ENCODE data around the gene STAM. TPM values are rescaled to one million over a fixed set of nuclear protein-coding genes. Genes with fewer than 3 reads are reported as not detected.
A peak's percentile ranks its signal among the peaks of the same experiment; 100 is the strongest.
"Not testable (repeated sequence)": the region's sequence is repeated elsewhere in the genome, so short reads cannot be mapped to it uniquely, and the experiment has no call there.

The STAM gene
- total RNA-seq, 1 donor from 2014 or later, result 29.0 TPM

DNA sequence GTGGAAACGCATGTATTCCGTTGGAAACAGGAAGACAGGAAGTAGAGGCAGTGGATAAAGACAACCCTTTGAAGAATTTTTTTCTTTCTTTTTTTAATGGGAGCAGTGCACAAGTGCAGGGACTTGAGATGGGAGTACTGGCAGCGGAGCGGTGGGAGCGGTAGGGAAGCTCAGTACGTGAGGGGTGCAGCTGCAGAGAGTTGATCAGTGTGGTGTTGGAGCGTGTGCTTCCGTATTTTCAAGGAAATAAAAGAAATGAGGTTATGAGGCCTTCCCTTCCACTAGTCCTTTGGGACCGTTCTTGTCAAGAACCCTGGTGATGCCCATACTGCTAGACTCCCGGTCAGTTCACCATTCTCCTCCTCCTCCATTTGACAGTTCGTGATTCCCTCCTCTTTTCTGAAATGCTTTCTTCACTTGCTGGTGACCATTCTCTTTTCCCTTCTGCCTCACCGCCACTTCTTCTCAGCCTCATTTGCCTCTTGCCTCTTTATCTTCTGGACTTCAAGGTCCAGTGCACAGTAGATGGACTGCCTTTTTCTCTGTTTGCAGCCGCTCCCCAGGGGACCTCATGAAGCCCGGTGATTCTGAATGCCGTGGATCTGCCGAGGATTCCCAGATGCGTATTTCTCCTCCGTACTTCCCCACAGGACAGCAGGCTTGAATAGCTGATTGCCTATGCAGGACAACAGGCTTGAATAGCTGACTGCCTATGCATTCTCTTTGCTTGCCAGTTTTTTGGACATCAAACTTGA is 68.9 kb downstream of the STAM start:
- Mint-ChIP-seq H3K9me3 (no peaks in the 10 kb centered on the region), H3K4me3 (peak overlapping the region; percentile 79), H3K4me1 (peaks cover 27% of the 10 kb centered on the region), H3K27ac (ENCODE audit: unreplicated experiment) (peak overlapping the region; percentile 73), H3K36me3 (ENCODE audit: low read depth) (peaks cover 27% of the 10 kb centered on the region), H3K27me3 (ENCODE audit: low read depth) (no peaks in the 10 kb centered on the region)
- no peak for DNase-seq (ENCODE audit: low read depth, low spot score)
- TF ChIP-seq CTCF (conservative IDR thresholded peaks at IDR 0.05), result no peak

DNA sequence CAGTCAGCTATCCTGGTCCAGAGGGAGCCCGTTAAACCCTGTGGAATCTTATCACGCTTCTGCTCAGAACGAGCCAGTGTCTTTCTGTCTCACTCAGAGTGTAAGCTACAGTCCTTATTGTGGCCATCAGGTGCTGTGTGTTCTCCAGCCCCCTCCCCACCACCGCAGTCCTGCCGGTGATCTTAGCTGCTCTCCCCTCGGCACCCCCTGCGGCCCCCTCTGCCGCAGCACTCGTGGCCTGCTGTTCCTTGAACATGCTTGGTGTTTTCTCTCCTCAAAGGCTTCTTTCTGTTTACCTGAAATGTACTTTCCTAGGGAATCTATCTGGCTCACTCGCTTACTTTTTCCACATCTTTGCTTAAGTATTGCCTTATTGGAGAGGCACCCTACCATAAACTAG is 69.8 kb downstream of the STAM start:
- Mint-ChIP-seq H3K27ac (ENCODE audit: unreplicated experiment) (no peak overlapping the region), H3K4me1 (peaks cover 27% of the 10 kb centered on the region), H3K9me3 (no peaks in the 10 kb centered on the region), H3K36me3 (ENCODE audit: low read depth) (peaks cover 33% of the 10 kb centered on the region), H3K27me3 (ENCODE audit: low read depth) (no peaks in the 10 kb centered on the region), H3K4me3 (no peak overlapping the region)
- TF ChIP-seq CTCF (conservative IDR thresholded peaks at IDR 0.05), result no peak
- no peak for DNase-seq (ENCODE audit: low read depth, low spot score)

GRCh38 chr10:17716161-17716560 is 72.2 kb downstream of the STAM start:
- H3K36me3 Mint-ChIP-seq (ENCODE audit: low read depth), result peaks cover 40% of the 10 kb centered on the region
- no peak overlapping the region for H3K4me3 Mint-ChIP-seq
- peaks cover 4% of the 10 kb centered on the region for H3K9me3 Mint-ChIP-seq
- TF ChIP-seq CTCF (conservative IDR thresholded peaks at IDR 0.05), result no peak
- no peak overlapping the region for H3K27ac Mint-ChIP-seq (ENCODE audit: unreplicated experiment)
- DNase-seq (ENCODE audit: low read depth, low spot score), result no peak
- H3K4me1 Mint-ChIP-seq, result peaks cover 27% of the 10 kb centered on the region
- no peaks in the 10 kb centered on the region for H3K27me3 Mint-ChIP-seq (ENCODE audit: low read depth)

GRCh38 chr10:17722317-17723014 is 78.5 kb downstream of the STAM start:
- peaks cover 40% of the 10 kb centered on the region for H3K36me3 Mint-ChIP-seq (ENCODE audit: low read depth)
- H3K4me1 Mint-ChIP-seq; H3K27ac Mint-ChIP-seq (ENCODE audit: unreplicated experiment); H3K9me3 Mint-ChIP-seq; H3K4me3 Mint-ChIP-seq; DNase-seq (ENCODE audit: low read depth, low spot score); H3K27me3 Mint-ChIP-seq (ENCODE audit: low read depth): not testable (repeated sequence)

- DNase-seq (ENCODE audit: low read depth, low spot score), result no peak
- Mint-ChIP-seq H3K9me3 (no peaks in the 10 kb centered on the region), H3K4me3 (no peak overlapping the region), H3K27ac (ENCODE audit: unreplicated experiment) (no peak overlapping the region), H3K36me3 (ENCODE audit: low read depth) (peaks cover 23% of the 10 kb centered on the region), H3K27me3 (ENCODE audit: low read depth) (no peaks in the 10 kb centered on the region), H3K4me1 (no peaks in the 10 kb centered on the region)
- no peak for TF ChIP-seq CTCF (conservative IDR thresholded peaks at IDR 0.05)
Measured at GRCh38 chr10:17725703-17726102, 81.8 kb downstream of the STAM start.

DNA sequence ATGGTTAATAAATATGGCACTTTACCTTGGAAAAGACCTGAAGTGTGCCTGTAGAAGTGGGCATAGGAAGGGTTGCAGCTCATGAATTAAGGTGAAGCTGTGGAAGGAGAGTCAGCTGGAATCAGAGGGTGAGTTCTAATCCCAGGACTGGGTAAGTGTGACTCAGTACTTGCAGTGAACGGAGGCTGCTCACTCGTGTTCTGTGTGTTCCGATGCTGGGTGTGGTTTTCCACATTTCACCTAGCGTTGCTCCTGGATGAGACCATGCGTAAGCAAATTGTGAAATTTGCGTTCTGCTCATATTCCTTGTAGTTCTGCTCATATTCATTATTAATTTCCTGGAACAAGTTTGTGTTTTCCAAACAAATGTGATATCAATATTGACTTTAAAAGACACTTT is 85.7 kb downstream of the STAM start:
- Mint-ChIP-seq H3K9me3 (peaks cover 2% of the 10 kb centered on the region), H3K36me3 (ENCODE audit: low read depth) (peaks cover 3% of the 10 kb centered on the region), H3K4me3 (no peak overlapping the region), H3K4me1 (no peaks in the 10 kb centered on the region), H3K27me3 (ENCODE audit: low read depth) (no peaks in the 10 kb centered on the region), H3K27ac (ENCODE audit: unreplicated experiment) (no peak overlapping the region)
- no peak for DNase-seq (ENCODE audit: low read depth, low spot score)
- no peak for TF ChIP-seq CTCF (conservative IDR thresholded peaks at IDR 0.05)
